ENCODE results near the gene PLCB1.
"Not testable (repeated sequence)": the region's sequence is repeated elsewhere in the genome, so short reads cannot be mapped to it uniquely, and the experiment has no call there.

The PLCB1 gene

GRCh38 chr20:8427419-8428040, 295.5 kb downstream of the PLCB1 start:
- Mint-ChIP-seq H3K9me3 (no peaks in the 10 kb centered on the region), H3K27me3 (no peaks in the 10 kb centered on the region), H3K36me3 (no peaks in the 10 kb centered on the region), H3K27ac (no peak overlapping the region), H3K4me1 (no peaks in the 10 kb centered on the region), H3K4me3 (no peak overlapping the region)
- no peak for ATAC-seq

- H3K4me1 Mint-ChIP-seq, result no peaks in the 10 kb centered on the region
- H3K27me3 Mint-ChIP-seq, result no peaks in the 10 kb centered on the region
- no peak overlapping the region for H3K27ac Mint-ChIP-seq
- H3K9me3 Mint-ChIP-seq, result no peaks in the 10 kb centered on the region
- H3K36me3 Mint-ChIP-seq, result no peaks in the 10 kb centered on the region
- H3K4me3 Mint-ChIP-seq, result no peak overlapping the region
- ATAC-seq, result no peak
These were observed 296.9 kb downstream of the PLCB1 start for GRCh38 chr20:8428988-8429387.

- Mint-ChIP-seq H3K4me1 (no peaks in the 10 kb centered on the region), H3K27ac (no peak overlapping the region), H3K4me3 (no peak overlapping the region), H3K9me3 (no peaks in the 10 kb centered on the region), H3K27me3 (no peaks in the 10 kb centered on the region), H3K36me3 (no peaks in the 10 kb centered on the region)
- no peak for ATAC-seq
These were observed 299.7 kb downstream of the PLCB1 start for GRCh38 chr20:8431538-8432434.

- Mint-ChIP-seq H3K36me3 (no peaks in the 10 kb centered on the region), H3K9me3 (no peaks in the 10 kb centered on the region), H3K27ac (no peak overlapping the region), H3K4me1 (no peaks in the 10 kb centered on the region), H3K27me3 (no peaks in the 10 kb centered on the region), H3K4me3 (no peak overlapping the region)
- no peak for ATAC-seq
These were observed 300.5 kb downstream of the PLCB1 start for GRCh38 chr20:8432435-8433148.

- Mint-ChIP-seq H3K4me3 (no peak overlapping the region), H3K36me3 (no peaks in the 10 kb centered on the region), H3K4me1 (no peaks in the 10 kb centered on the region), H3K27me3 (no peaks in the 10 kb centered on the region), H3K9me3 (no peaks in the 10 kb centered on the region), H3K27ac (no peak overlapping the region)
- no peak for ATAC-seq
These were observed 301.2 kb downstream of the PLCB1 start for GRCh38 chr20:8433291-8433690.

- ATAC-seq, result no peak
- Mint-ChIP-seq H3K4me3 (no peak overlapping the region), H3K27ac (no peak overlapping the region), H3K27me3 (no peaks in the 10 kb centered on the region), H3K36me3 (no peaks in the 10 kb centered on the region), H3K9me3 (no peaks in the 10 kb centered on the region), H3K4me1 (no peaks in the 10 kb centered on the region)
These were observed 302.3 kb downstream of the PLCB1 start for GRCh38 chr20:8434326-8434876.

- no peak for ATAC-seq
- no peak overlapping the region for H3K4me3 Mint-ChIP-seq
- H3K27ac Mint-ChIP-seq, result no peak overlapping the region
- no peaks in the 10 kb centered on the region for H3K9me3 Mint-ChIP-seq
- H3K27me3 Mint-ChIP-seq, result no peaks in the 10 kb centered on the region
- H3K36me3 Mint-ChIP-seq, result no peaks in the 10 kb centered on the region
- no peaks in the 10 kb centered on the region for H3K4me1 Mint-ChIP-seq
These were observed 303.4 kb downstream of the PLCB1 start for GRCh38 chr20:8435285-8436035.

GRCh38 chr20:8436938-8437337, 304.9 kb downstream of the PLCB1 start:
- H3K27ac Mint-ChIP-seq, H3K27me3 Mint-ChIP-seq, H3K36me3 Mint-ChIP-seq, H3K4me1 Mint-ChIP-seq, H3K9me3 Mint-ChIP-seq, ATAC-seq, H3K4me3 Mint-ChIP-seq: not testable (repeated sequence)

GRCh38 chr20:8438748-8439147, 306.7 kb downstream of the PLCB1 start:
- no peak for ATAC-seq
- H3K27ac Mint-ChIP-seq, result no peak overlapping the region
- no peak overlapping the region for H3K4me3 Mint-ChIP-seq
- H3K9me3 Mint-ChIP-seq, result no peaks in the 10 kb centered on the region
- no peaks in the 10 kb centered on the region for H3K36me3 Mint-ChIP-seq
- H3K27me3 Mint-ChIP-seq, result no peaks in the 10 kb centered on the region
- H3K4me1 Mint-ChIP-seq, result no peaks in the 10 kb centered on the region

- Mint-ChIP-seq H3K4me1 (no peaks in the 10 kb centered on the region), H3K27ac (no peak overlapping the region), H3K36me3 (no peaks in the 10 kb centered on the region), H3K27me3 (no peaks in the 10 kb centered on the region), H3K4me3 (no peak overlapping the region), H3K9me3 (no peaks in the 10 kb centered on the region)
- ATAC-seq, result no peak
These were observed 311.5 kb downstream of the PLCB1 start for GRCh38 chr20:8443464-8444072.

- Mint-ChIP-seq H3K27me3 (peaks cover 10% of the 10 kb centered on the region), H3K4me1 (no peaks in the 10 kb centered on the region), H3K36me3 (no peaks in the 10 kb centered on the region), H3K9me3 (no peaks in the 10 kb centered on the region), H3K27ac (no peak overlapping the region), H3K4me3 (no peak overlapping the region)
- ATAC-seq, result no peak
These were observed 315.4 kb downstream of the PLCB1 start for GRCh38 chr20:8447262-8448120.

GRCh38 chr20:8449123-8449522, 317.1 kb downstream of the PLCB1 start:
- no peaks in the 10 kb centered on the region for H3K4me1 Mint-ChIP-seq
- no peak overlapping the region for H3K4me3 Mint-ChIP-seq
- no peak for ATAC-seq
- H3K36me3 Mint-ChIP-seq, result no peaks in the 10 kb centered on the region
- H3K27ac Mint-ChIP-seq, result no peak overlapping the region
- H3K27me3 Mint-ChIP-seq, result peaks cover 10% of the 10 kb centered on the region
- H3K9me3 Mint-ChIP-seq, result no peaks in the 10 kb centered on the region

- ATAC-seq, result peak; percentile 32
- Mint-ChIP-seq H3K9me3 (no peaks in the 10 kb centered on the region), H3K4me3 (no peak overlapping the region), H3K27me3 (peaks cover 10% of the 10 kb centered on the region), H3K4me1 (no peaks in the 10 kb centered on the region), H3K36me3 (no peaks in the 10 kb centered on the region), H3K27ac (no peak overlapping the region)
These were observed 322.2 kb downstream of the PLCB1 start for GRCh38 chr20:8454137-8454712.

Data from stimulated activated memory B cell treated with anti-CD40 and anti-IgM and Interleukin-4, amounts not matched to agents 10 μg/mL and 1 μg/mL and 100 μg/mL, for 72 hours (primary cell).